Keratinocyte (primary cell): ENCODE data around the gene EML1. TPM values are rescaled to one million over a fixed set of nuclear protein-coding genes. Genes with fewer than 3 reads are reported as not detected.

Experiments
- DNase-seq: peaks from one replicate; pipeline ENCODE4 v3.0.0-alpha.2; 2011; ENCODE audit warnings: low read depth, missing footprints, low spot score
- FAIRE-seq: peaks from 2 replicates; lab custom pipeline; 2011; peaks lifted over from hg19 to GRCh38; lab: Jason Lieb, UNC
- H2AFZ ChIP-seq: 2 replicates; pipeline ENCODE4 v1.6.0; 2012; ENCODE audit warnings: low read length, control low read depth, inconsistent platforms; ENCODE audit not compliant: control insufficient read depth
- H3K27ac ChIP-seq: 2 replicates; pipeline ENCODE4 v1.5.1; 2011; ENCODE audit warnings: low read length; ENCODE audit not compliant: control insufficient read depth, insufficient read depth
- H3K27me3 ChIP-seq: 3 replicates; pipeline ENCODE4 v1.6.0; 2011; ENCODE audit warnings: low read length; ENCODE audit not compliant: control insufficient read depth, insufficient read depth; ENCODE audit errors: extremely low read depth
- H3K36me3 ChIP-seq, 2 experiments: 2 replicates in 1 of 2; 3 replicates in 1 of 2; pipeline ENCODE4 v1.5.1; 2011; ENCODE audit warnings: low read length in 2 of 2, mild to moderate bottlenecking in 1 of 2; ENCODE audit not compliant: control insufficient read depth in 2 of 2, insufficient read depth in 2 of 2; ENCODE audit errors: extremely low read depth in 1 of 2
- H3K4me1 ChIP-seq: 3 replicates; pipeline ENCODE4 v1.5.1; 2011; ENCODE audit warnings: low read length; ENCODE audit not compliant: control insufficient read depth, insufficient read depth; ENCODE audit errors: extremely low read depth
- H3K4me2 ChIP-seq: 3 replicates; pipeline ENCODE4 v1.6.0; 2011; ENCODE audit warnings: low read depth, low read length; ENCODE audit not compliant: control insufficient read depth, insufficient read depth; ENCODE audit errors: extremely low read depth
- H3K4me3 ChIP-seq, 3 experiments: fragments of 200-600 bp in 1 of 3; sonication (generic) in 1 of 3; 2 replicates in 2 of 3; 3 replicates in 1 of 3; pipeline ENCODE4 v1.5.1; 2011 to 2016; ENCODE audit warnings: low read length in 3 of 3, mild to moderate bottlenecking in 3 of 3, control low read depth in 2 of 3, inconsistent platforms in 1 of 3, low read depth in 1 of 3, mixed read lengths in 1 of 3, mixed run types in 1 of 3, moderate library complexity in 1 of 3; ENCODE audit not compliant: control insufficient read depth in 2 of 3, insufficient read depth in 2 of 3; ENCODE audit errors: extremely low read depth in 1 of 3
- H3K79me2 ChIP-seq: 2 replicates; pipeline ENCODE4 v1.6.0; 2012; ENCODE audit warnings: low read length; ENCODE audit not compliant: control insufficient read depth, insufficient read depth
- H3K9ac ChIP-seq: 3 replicates; pipeline ENCODE4 v1.6.0; 2011; ENCODE audit warnings: low read length; ENCODE audit not compliant: control insufficient read depth, insufficient read depth; ENCODE audit errors: extremely low read depth
- H3K9me1 ChIP-seq: 3 replicates; pipeline ENCODE4 v1.6.0; 2011; ENCODE audit warnings: low read length; ENCODE audit not compliant: control insufficient read depth, insufficient read depth; ENCODE audit errors: extremely low read depth
- H3K9me3 ChIP-seq: 2 replicates; pipeline ENCODE4 v1.5.1; 2012; ENCODE audit warnings: low read depth, low read length; ENCODE audit not compliant: control insufficient read depth
- H4K20me1 ChIP-seq: 3 replicates; pipeline ENCODE4 v1.6.0; 2011; ENCODE audit warnings: low read length; ENCODE audit not compliant: control insufficient read depth, insufficient read depth; ENCODE audit errors: extremely low read depth
- CTCF ChIP-seq, 3 experiments: IDR thresholded peaks in 1 of 3; conservative IDR thresholded peaks in 1 of 3; optimal IDR thresholded peaks in 1 of 3; 2 replicates in 2 of 3; 3 replicates in 1 of 3; pipeline versions ENCODE3 to v1.5.1; 2011; ENCODE audit warnings: low read length in 3 of 3, mild to moderate bottlenecking in 3 of 3, moderate library complexity in 2 of 3, control low read depth in 1 of 3, inconsistent platforms in 1 of 3; ENCODE audit not compliant: insufficient read depth in 2 of 3; ENCODE audit errors: extremely low read depth in 1 of 3
- EZH2 ChIP-seq: IDR thresholded peaks from one replicate; pipeline ENCODE4 v1.6.1; 2012; ENCODE audit warnings: inconsistent platforms, mild to moderate bottlenecking, low read length, moderate library complexity
- dilution Hi-C: fragments of 300-500 bp; cut with MboI; formaldehyde crosslinking; loops from one replicate; pipeline ENCODE4 v1.7.0; 2020; ENCODE audit warnings: low sequenced_read_pairs; ENCODE audit not compliant: extremely low pct_ligation_motif_present
- polyA plus RNA-seq, 5 experiments: library from polyadenylated mRNA; depleted of rRNA in 3 of 5; stranded (reverse) in 3 of 5; stranded (forward) in 1 of 5; unstranded in 1 of 5; fragments of >200 nt; gene quantifications; 1 replicate in 1 of 5; 2 replicates in 3 of 5; 3 replicates in 1 of 5; pipeline versions ENCODE4 v1.2.1 to v1.2.3, GENCODE V29; 2011 to 2012; ENCODE audit warnings: missing spikeins in 2 of 5, low read depth in 1 of 5, low replicate concordance in 1 of 5

Gene EML1
- polyA plus RNA-seq, 1 donor (not counting 4 experiments of a cell fraction or from before 2014, with no cell fraction given), result 0.84 TPM

- no peaks in the 10 kb centered on the region for H3K36me3 ChIP-seq
- H4K20me1 ChIP-seq, result no peaks in the 10 kb centered on the region
- no peaks in the 10 kb centered on the region for H3K4me1 ChIP-seq
- dilution Hi-C loops, result no loop called here
- H3K9me1 ChIP-seq, result no peaks in the 10 kb centered on the region
- H3K27me3 ChIP-seq, result peaks cover 33% of the 10 kb centered on the region
- no peaks in the 10 kb centered on the region for H3K79me2 ChIP-seq
- no peaks in the 10 kb centered on the region for H3K9me3 ChIP-seq
- H3K27ac ChIP-seq, result no peak overlapping the region
- TF ChIP-seq CTCF (optimal IDR thresholded peaks at IDR 0.05 in 1 of 3, IDR thresholded peaks at IDR 0.05 in 1 of 3, conservative IDR thresholded peaks at IDR 0.05 in 1 of 3; ENCODE audit: extremely low read depth in 1 of 3, insufficient read depth in 2 of 3, low read length in 3 of 3) (no peak), EZH2 (peak; percentile 32)
- H3K4me3 ChIP-seq, result no peak overlapping the region
- DNase-seq (no peak), FAIRE-seq (no peak)
- H3K9ac ChIP-seq, result no peak overlapping the region
- H2AFZ ChIP-seq, result no peak overlapping the region
- H3K4me2 ChIP-seq, result no peak overlapping the region
Observed at GRCh38 chr14:99879401-99880295, 86.4 kb downstream of the EML1 start.

- Histone ChIP-seq H3K9ac (no peak overlapping the region), H3K36me3 (no peaks in the 10 kb centered on the region), H2AFZ (no peak overlapping the region), H3K27ac (no peak overlapping the region), H3K9me3 (no peaks in the 10 kb centered on the region), H3K4me2 (no peak overlapping the region), H3K27me3 (peaks cover 23% of the 10 kb centered on the region), H3K4me3 (no peak overlapping the region), H4K20me1 (no peaks in the 10 kb centered on the region), H3K9me1 (no peaks in the 10 kb centered on the region), H3K4me1 (no peaks in the 10 kb centered on the region), H3K79me2 (no peaks in the 10 kb centered on the region)
- TF ChIP-seq EZH2 (no peak), CTCF (optimal IDR thresholded peaks at IDR 0.05 in 1 of 3, IDR thresholded peaks at IDR 0.05 in 1 of 3, conservative IDR thresholded peaks at IDR 0.05 in 1 of 3; ENCODE audit: extremely low read depth in 1 of 3, insufficient read depth in 2 of 3, low read length in 3 of 3) (no peak)
- no peak for DNase-seq
- FAIRE-seq, result no peak
- dilution Hi-C loops, result no loop called here
Observed at GRCh38 chr14:99880651-99881420, 87.6 kb downstream of the EML1 start.
